Testis (tissue), 2 donors: ENCODE measurements around the gene PRKN.

Source experiments
- POLR2A ChIP-seq: fragments of 450-650 bp; IDR thresholded peaks from one replicate; pipeline ENCODE4 v1.6.1; 2017; ENCODE audit warnings: antibody characterized with exemption, mild to moderate bottlenecking, moderate library complexity
- TF ChIP-seq, protein P1 (sequence below), 3 experiments: fragments of 450-650 bp in 2 of 3; fragments of 200-600 bp in 1 of 3; sonication (generic) in 1 of 3; IDR thresholded peaks; one replicate each; pipeline ENCODE4 v1.5.1; 2016 to 2019; ENCODE audit warnings: antibody characterized with exemption in 3 of 3, mild to moderate bottlenecking in 2 of 3, moderate library complexity in 1 of 3

DNA sequence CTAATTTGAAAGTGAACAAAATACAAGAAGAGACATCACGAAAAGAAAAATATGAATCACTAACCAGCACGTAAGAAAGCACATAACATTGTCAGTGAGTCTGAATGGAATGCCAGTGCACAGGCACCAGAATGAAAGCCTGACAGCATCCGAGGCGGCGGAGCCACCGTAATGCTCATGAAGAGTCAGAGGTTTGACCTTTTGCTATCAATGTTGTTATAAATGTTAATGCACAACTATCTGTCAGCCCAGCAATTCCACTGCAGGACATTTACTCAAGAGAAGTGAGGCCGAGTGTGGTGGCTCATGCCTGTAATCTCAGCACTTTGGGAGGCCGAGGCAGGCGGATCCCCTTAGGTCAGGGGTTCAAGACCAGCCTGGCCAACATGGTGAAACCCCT, 562.1 kb downstream of the PRKN start:
- TF ChIP-seq, protein P1, sequence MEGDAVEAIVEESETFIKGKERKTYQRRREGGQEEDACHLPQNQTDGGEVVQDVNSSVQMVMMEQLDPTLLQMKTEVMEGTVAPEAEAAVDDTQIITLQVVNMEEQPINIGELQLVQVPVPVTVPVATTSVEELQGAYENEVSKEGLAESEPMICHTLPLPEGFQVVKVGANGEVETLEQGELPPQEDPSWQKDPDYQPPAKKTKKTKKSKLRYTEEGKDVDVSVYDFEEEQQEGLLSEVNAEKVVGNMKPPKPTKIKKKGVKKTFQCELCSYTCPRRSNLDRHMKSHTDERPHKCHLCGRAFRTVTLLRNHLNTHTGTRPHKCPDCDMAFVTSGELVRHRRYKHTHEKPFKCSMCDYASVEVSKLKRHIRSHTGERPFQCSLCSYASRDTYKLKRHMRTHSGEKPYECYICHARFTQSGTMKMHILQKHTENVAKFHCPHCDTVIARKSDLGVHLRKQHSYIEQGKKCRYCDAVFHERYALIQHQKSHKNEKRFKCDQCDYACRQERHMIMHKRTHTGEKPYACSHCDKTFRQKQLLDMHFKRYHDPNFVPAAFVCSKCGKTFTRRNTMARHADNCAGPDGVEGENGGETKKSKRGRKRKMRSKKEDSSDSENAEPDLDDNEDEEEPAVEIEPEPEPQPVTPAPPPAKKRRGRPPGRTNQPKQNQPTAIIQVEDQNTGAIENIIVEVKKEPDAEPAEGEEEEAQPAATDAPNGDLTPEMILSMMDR (IDR thresholded peaks at IDR 0.05): no peak
- TF ChIP-seq POLR2A: no peak
